HCT116 (cell line): ENCODE measurements around the gene LPIN1. TPM values are rescaled to one million over a fixed set of nuclear protein-coding genes. Genes with fewer than 3 reads are reported as not detected.

Source experiments
- ATAC-seq: fragments of 200-7000 bp; cut with Tn5 transposase; 2 replicates; pipeline ENCODE4 v1.9.1; 2020; ENCODE audit warnings: mild to moderate bottlenecking, moderate library complexity
- BruUV-seq: library from RNA; stranded (reverse); fragments of 400-500 nt; replicated peaks from 2 replicates; lab custom pipeline; 2021; lab: Mats Ljungman, UMichigan
- CTCF ChIA-PET: fragments of 300-600 bp; sonication (Branson Sonifier 250); formaldehyde crosslinking; loops from one replicate; lab custom pipeline; 2021; ENCODE audit warnings: antibody characterized with exemption; lab: Charles Lee
- POLR2A ChIA-PET: fragments of 300-600, 350-600 bp; sonication (Branson Sonifier 250); formaldehyde crosslinking; loops from one replicate; lab custom pipeline; 2021; ENCODE audit warnings: antibody characterized with exemption; lab: Charles Lee
- RAD21 ChIA-PET, 2 experiments: fragments of 300-600 bp; sonication (Branson Sonifier 250); formaldehyde crosslinking; loops; one replicate each; lab custom pipeline; 2023; ENCODE audit warnings: low total read pairs in 2 of 2; ENCODE audit not compliant: uncharacterized antibody in 2 of 2, unreplicated experiment in 2 of 2, low non-redundant PET in 1 of 2; lab: Charles Lee
- DNase-seq: peaks from one replicate; pipeline ENCODE4 v3.0.0-alpha.2; 2010; ENCODE audit warnings: low read depth, low spot score
- H2AFZ ChIP-seq: fragments of 200-600 bp; shearing (Covaris generic), sonication (generic); 2 replicates; pipeline ENCODE4 v1.6.1; 2017; ENCODE audit warnings: low read depth, mixed run types, mixed read lengths, antibody characterized with exemption, low read length; ENCODE audit not compliant: poor library complexity, severe bottlenecking
- H3K27ac ChIP-seq: 2 replicates; pipeline ENCODE4 v1.5.1; 2012; ENCODE audit warnings: low read depth, low read length
- H3K27me3 ChIP-seq: fragments of 200-600 bp; sonication (generic); 2 replicates; pipeline ENCODE4 v1.6.1; 2016; ENCODE audit warnings: mixed run types, low read length, mixed read lengths; ENCODE audit not compliant: insufficient read depth
- H3K36me3 ChIP-seq, 2 experiments: fragments of 200-500 bp in 1 of 2; fragments of 200-600 bp in 1 of 2; sonication (Bioruptor generic) in 1 of 2; sonication (generic) in 1 of 2; 2 replicates each; pipeline versions ENCODE4 v1.5.1 to v1.6.1; 2014 to 2016; ENCODE audit warnings: low read length in 2 of 2, inconsistent platforms in 1 of 2, mixed read lengths in 1 of 2, mixed run types in 1 of 2; ENCODE audit not compliant: insufficient read depth in 2 of 2, control insufficient read depth in 1 of 2
- H3K4me1 ChIP-seq, 2 experiments: fragments of 200-600 bp in 1 of 2; sonication (generic) in 1 of 2; 2 replicates each; pipeline versions ENCODE4 v1.5.1 to v1.6.1; 2012 to 2017; ENCODE audit warnings: low read length in 2 of 2, inconsistent platforms in 1 of 2, mild to moderate bottlenecking in 1 of 2, mixed read lengths in 1 of 2, mixed run types in 1 of 2, moderate library complexity in 1 of 2; ENCODE audit not compliant: insufficient read depth in 2 of 2, control insufficient read depth in 1 of 2
- H3K4me2 ChIP-seq: fragments of 200-600 bp; sonication (generic); 2 replicates; pipeline ENCODE4 v1.6.1; 2017; ENCODE audit warnings: mixed run types, low read length, mixed read lengths
- H3K4me3 ChIP-seq, 2 experiments: fragments of 200-600 bp in 1 of 2; sonication (generic) in 1 of 2; replicated peaks in 1 of 2; 2 replicates each; pipeline ENCODE4 v1.5.1; 2011 to 2016; ENCODE audit warnings: low read length in 2 of 2, control low read depth in 1 of 2, low read depth in 1 of 2, mild to moderate bottlenecking in 1 of 2, mixed read lengths in 1 of 2, mixed run types in 1 of 2
- H3K79me2 ChIP-seq: fragments of 200-600 bp; sonication (generic); 2 replicates; pipeline ENCODE4 v1.6.1; 2017; ENCODE audit warnings: mild to moderate bottlenecking, mixed run types, low read length, moderate library complexity, mixed read lengths; ENCODE audit not compliant: insufficient read depth
- H3K9ac ChIP-seq: fragments of 200-600 bp; sonication (generic); 2 replicates; pipeline ENCODE4 v1.6.1; 2016; ENCODE audit warnings: low read length, mixed read lengths
- H3K9me2 ChIP-seq: fragments of 200-600 bp; sonication (generic), shearing (Covaris generic); 2 replicates; pipeline ENCODE4 v1.6.1; 2017; ENCODE audit warnings: mixed run types, mild to moderate bottlenecking, moderate library complexity; ENCODE audit not compliant: insufficient read depth
- H3K9me3 ChIP-seq, 2 experiments: fragments of 200-500 bp in 1 of 2; fragments of 200-600 bp in 1 of 2; sonication (Bioruptor generic) in 1 of 2; sonication (generic) in 1 of 2; 2 replicates each; pipeline ENCODE4 v1.6.1; 2014 to 2017; ENCODE audit warnings: low read length in 2 of 2, mixed read lengths in 2 of 2, inconsistent platforms in 1 of 2, low read depth in 1 of 2, mild to moderate bottlenecking in 1 of 2, mixed run types in 1 of 2, moderate library complexity in 1 of 2; ENCODE audit not compliant: control insufficient read depth in 1 of 2, insufficient read depth in 1 of 2
- H4K20me1 ChIP-seq: fragments of 200-600 bp; sonication (generic), shearing (Covaris generic); 2 replicates; pipeline ENCODE4 v1.6.1; 2017; ENCODE audit warnings: mixed run types, mild to moderate bottlenecking, moderate library complexity; ENCODE audit not compliant: insufficient read depth
- ATF3 ChIP-seq: IDR thresholded peaks from 2 replicates; pipeline ENCODE4 v1.6.1; 2012
- CTCF ChIP-seq, 3 experiments: fragments of 200-600 bp in 1 of 3; sonication (generic) in 1 of 3; IDR thresholded peaks in 2 of 3; conservative IDR thresholded peaks in 1 of 3; 2 replicates each; pipeline ENCODE4 v1.5.1; 2012 to 2017; ENCODE audit warnings: low read depth in 2 of 3, low read length in 2 of 3, antibody characterized with exemption in 1 of 3, borderline replicate concordance in 1 of 3, control low read depth in 1 of 3, mild to moderate bottlenecking in 1 of 3, mixed read lengths in 1 of 3, mixed run types in 1 of 3, moderate library complexity in 1 of 3; ENCODE audit not compliant: insufficient read depth in 1 of 3
- EGR1 ChIP-seq: IDR thresholded peaks from 2 replicates; pipeline ENCODE4 v1.6.1; 2012; ENCODE audit warnings: low read depth
- EZH2 ChIP-seq: fragments of 200-600 bp; sonication (generic); IDR thresholded peaks from 2 replicates; pipeline ENCODE4 v1.6.1; 2017; ENCODE audit warnings: antibody characterized with exemption, mixed run types
- EZH2phosphoT487 ChIP-seq: fragments of 200-600 bp; IDR thresholded peaks from 2 replicates; pipeline ENCODE4 v1.6.1; 2018; ENCODE audit warnings: antibody characterized with exemption, borderline replicate concordance
- FOSL1 ChIP-seq: IDR thresholded peaks from 2 replicates; pipeline ENCODE4 v1.6.1; 2012; ENCODE audit warnings: low read depth
- MAX ChIP-seq: IDR thresholded peaks from 2 replicates; pipeline ENCODE4 v1.6.1; 2012
- TCF7L2 ChIP-seq: IDR thresholded peaks from 2 replicates; pipeline ENCODE4 v1.7.0; 2011; ENCODE audit warnings: borderline replicate concordance, inconsistent platforms; ENCODE audit not compliant: insufficient read depth, insufficient read length; ENCODE audit errors: extremely low read depth
- YY1 ChIP-seq: IDR thresholded peaks from 2 replicates; pipeline ENCODE4 v1.6.1; 2011; ENCODE audit warnings: low read length, low read depth, moderate library complexity, mild to moderate bottlenecking; ENCODE audit not compliant: insufficient replicate concordance; ENCODE audit errors: extremely low read depth
- ZNF274 ChIP-seq: fragments of 200-500 bp; sonication (Bioruptor generic); IDR thresholded peaks from 2 replicates; pipeline ENCODE4 v1.6.1; 2014; ENCODE audit warnings: mild to moderate bottlenecking, low read depth, low read length, inconsistent platforms
- intact Hi-C: fragments of 100-400 bp; cut with micrococcal nuclease; formaldehyde crosslinking; loops from 2 replicates; pipeline ENCODE4 v1.10.0; 2022
- total RNA-seq: library from RNA; stranded (reverse); gene quantifications from one replicate; pipeline ENCODE4 v1.2.1, GENCODE V29; 2021; ENCODE audit not compliant: unreplicated experiment

LPIN1 gene
- total RNA-seq, 1 experiment from 2014 or later: 16.7 TPM

- Histone ChIP-seq H3K27me3 (no peaks in the 10 kb centered on the region), H3K79me2 (no peaks in the 10 kb centered on the region), H3K9me3 (no peaks in the 10 kb centered on the region), H3K4me2 (no peak overlapping the region), H3K27ac (no peak overlapping the region), H3K4me1 (no peaks in the 10 kb centered on the region), H3K9ac (no peak overlapping the region), H3K4me3 (no peak overlapping the region), H3K36me3 (peaks cover under 1 to 2% of the 10 kb centered on the region in 2 experiments; a peak in 2 of 4 replicates), H2AFZ (no peak overlapping the region)
- CTCF ChIA-PET: no interaction called here
- DNase-seq: no peak
- no peak for ATAC-seq
- RAD21 ChIA-PET: no interaction called here
- intact Hi-C loops: no loop called here
- TF ChIP-seq FOSL1 (no peak), TCF7L2 (no peak), MAX (no peak), EZH2phosphoT487 (no peak), YY1 (no peak), EZH2 (no peak), EGR1 (no peak), ZNF274 (no peak), ATF3 (no peak), CTCF (IDR thresholded peaks at IDR 0.05 in 2 of 3, conservative IDR thresholded peaks at IDR 0.05 in 1 of 3; ENCODE audit: borderline replicate concordance in 1 of 3, insufficient read depth in 1 of 3, low read depth in 2 of 3, low read length in 2 of 3) (no peak)
- TF ChIP-seq, all 23 proteins: peak for 0
- BruUV-seq: no TSS peak
- no peaks in the 10 kb centered on the region for H4K20me1 ChIP-seq
- POLR2A ChIA-PET: no interaction called here
- H3K9me2 ChIP-seq: no peaks in the 10 kb centered on the region
Measured at GRCh38 chr2:11810237-11810977, 64.0 kb downstream of the LPIN1 start.
